Measurements from ENCODE around the gene SLC6A11.

SLC6A11 gene

DNA sequence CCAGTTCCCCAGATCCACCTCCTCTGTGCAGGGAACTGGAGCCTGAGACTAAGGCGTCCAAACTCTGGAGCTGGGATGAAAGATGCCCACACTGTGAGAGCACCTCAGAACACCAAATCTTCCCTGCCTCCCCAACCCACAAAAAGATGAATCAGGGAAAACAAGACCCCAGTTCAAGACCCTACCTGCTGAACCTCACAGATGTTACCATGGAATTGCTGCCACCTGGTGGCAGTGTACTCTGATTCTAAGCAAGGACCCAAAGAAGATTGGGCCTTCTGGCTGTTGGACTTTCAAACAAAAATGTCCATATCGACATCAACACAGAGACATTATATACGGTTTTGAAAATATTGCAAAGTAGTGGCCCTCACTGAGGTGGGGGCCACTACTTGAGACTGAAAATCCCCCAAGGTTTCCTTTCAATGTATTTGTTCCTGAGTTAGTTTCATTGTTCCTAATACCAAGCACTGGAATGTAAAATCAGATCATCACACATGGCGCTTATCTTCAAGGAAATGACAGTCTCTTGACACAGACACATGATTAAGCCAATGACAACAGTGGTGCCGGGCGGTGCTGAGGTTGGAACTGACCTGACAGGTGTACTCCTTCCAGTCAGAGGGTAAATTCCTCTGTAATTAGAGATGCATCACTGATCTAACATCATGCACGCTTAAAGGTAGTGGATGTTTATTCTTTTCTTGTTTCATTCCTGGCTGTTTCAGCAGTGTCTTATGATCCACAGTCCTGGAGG, 67.6 kb downstream of the SLC6A11 start:
- TF ChIP-seq EZH2 (IDR thresholded peaks at IDR 0.05; ENCODE audit: borderline replicate concordance, low read length), result no peak
- TF ChIP-seq, protein P1, sequence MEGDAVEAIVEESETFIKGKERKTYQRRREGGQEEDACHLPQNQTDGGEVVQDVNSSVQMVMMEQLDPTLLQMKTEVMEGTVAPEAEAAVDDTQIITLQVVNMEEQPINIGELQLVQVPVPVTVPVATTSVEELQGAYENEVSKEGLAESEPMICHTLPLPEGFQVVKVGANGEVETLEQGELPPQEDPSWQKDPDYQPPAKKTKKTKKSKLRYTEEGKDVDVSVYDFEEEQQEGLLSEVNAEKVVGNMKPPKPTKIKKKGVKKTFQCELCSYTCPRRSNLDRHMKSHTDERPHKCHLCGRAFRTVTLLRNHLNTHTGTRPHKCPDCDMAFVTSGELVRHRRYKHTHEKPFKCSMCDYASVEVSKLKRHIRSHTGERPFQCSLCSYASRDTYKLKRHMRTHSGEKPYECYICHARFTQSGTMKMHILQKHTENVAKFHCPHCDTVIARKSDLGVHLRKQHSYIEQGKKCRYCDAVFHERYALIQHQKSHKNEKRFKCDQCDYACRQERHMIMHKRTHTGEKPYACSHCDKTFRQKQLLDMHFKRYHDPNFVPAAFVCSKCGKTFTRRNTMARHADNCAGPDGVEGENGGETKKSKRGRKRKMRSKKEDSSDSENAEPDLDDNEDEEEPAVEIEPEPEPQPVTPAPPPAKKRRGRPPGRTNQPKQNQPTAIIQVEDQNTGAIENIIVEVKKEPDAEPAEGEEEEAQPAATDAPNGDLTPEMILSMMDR (IDR thresholded peaks at IDR 0.05; ENCODE audit: low read length), result peak; percentile 49
- no peak overlapping the region for H3K4me2 ChIP-seq (ENCODE audit: low read length)
- H4K20me1 ChIP-seq (ENCODE audit: insufficient read depth, low read length), result no peaks in the 10 kb centered on the region
- no peaks in the 10 kb centered on the region for H3K79me2 ChIP-seq (ENCODE audit: insufficient read depth, low read length)
- H3K9ac ChIP-seq (ENCODE audit: low read length), result no peak overlapping the region
- H3F3A ChIP-seq (ENCODE audit: insufficient read depth, low read length), result no peaks in the 10 kb centered on the region
- no peak overlapping the region for H3K4me3 ChIP-seq (ENCODE audit: low read depth, low read length, poor library complexity, severe bottlenecking)
- H3K27ac ChIP-seq (ENCODE audit: low read depth, low read length, poor library complexity, severe bottlenecking), result no peak overlapping the region
- no peaks in the 10 kb centered on the region for H3K27me3 ChIP-seq (ENCODE audit: insufficient read depth, low read length)
- H2AFZ ChIP-seq (ENCODE audit: low read length), result no peak overlapping the region
- no peaks in the 10 kb centered on the region for H3K9me2 ChIP-seq (ENCODE audit: low read depth, low read length)
- no peaks in the 10 kb centered on the region for H3K9me3 ChIP-seq (ENCODE audit: low read length)
- H3K4me1 ChIP-seq (ENCODE audit: insufficient read depth, low read length, severe bottlenecking), result no peaks in the 10 kb centered on the region
- no peaks in the 10 kb centered on the region for H3K36me3 ChIP-seq (ENCODE audit: insufficient read depth, low read length)

DNA sequence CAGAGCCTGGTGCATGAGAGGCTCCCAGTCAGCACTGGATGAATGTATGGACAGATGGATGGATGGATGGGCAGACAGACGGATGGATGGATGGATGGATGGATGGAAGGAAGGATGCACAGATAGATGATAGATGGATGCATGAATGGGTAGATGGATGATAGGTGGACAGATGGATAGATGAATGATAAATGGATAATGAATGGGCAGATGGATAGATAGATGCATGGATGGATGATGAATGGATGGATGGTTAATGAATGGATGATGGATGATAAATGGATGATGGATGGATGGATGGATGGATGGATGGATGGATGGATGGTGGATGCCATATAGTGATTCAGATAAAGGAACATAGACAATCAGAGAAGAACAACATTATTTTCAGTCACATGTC, 71.0 kb downstream of the SLC6A11 start:
- Histone ChIP-seq H3F3A (ENCODE audit: insufficient read depth, low read length) (no peaks in the 10 kb centered on the region), H3K9me3 (ENCODE audit: low read length) (no peaks in the 10 kb centered on the region; the same call in 1 of the 2 replicates), H3K27me3 (ENCODE audit: insufficient read depth, low read length) (no peaks in the 10 kb centered on the region), H3K4me2 (ENCODE audit: low read length) (no peak overlapping the region), H3K27ac (ENCODE audit: low read depth, low read length, poor library complexity, severe bottlenecking) (no peak overlapping the region), H3K9ac (ENCODE audit: low read length) (no peak overlapping the region), H2AFZ (ENCODE audit: low read length) (no peak overlapping the region), H3K36me3 (ENCODE audit: insufficient read depth, low read length) (no peaks in the 10 kb centered on the region; the same call in 1 of the 2 replicates), H3K79me2 (ENCODE audit: insufficient read depth, low read length) (no peaks in the 10 kb centered on the region), H4K20me1 (ENCODE audit: insufficient read depth, low read length) (no peaks in the 10 kb centered on the region), H3K4me3 (ENCODE audit: low read depth, low read length, poor library complexity, severe bottlenecking) (no peak overlapping the region), H3K9me2 (ENCODE audit: low read depth, low read length) (no peaks in the 10 kb centered on the region), H3K4me1 (ENCODE audit: insufficient read depth, low read length, severe bottlenecking) (no peaks in the 10 kb centered on the region)
- TF ChIP-seq EZH2 (IDR thresholded peaks at IDR 0.05; ENCODE audit: borderline replicate concordance, low read length), result no peak
- TF ChIP-seq, protein P1 (IDR thresholded peaks at IDR 0.05; ENCODE audit: low read length), result no peak

DNA sequence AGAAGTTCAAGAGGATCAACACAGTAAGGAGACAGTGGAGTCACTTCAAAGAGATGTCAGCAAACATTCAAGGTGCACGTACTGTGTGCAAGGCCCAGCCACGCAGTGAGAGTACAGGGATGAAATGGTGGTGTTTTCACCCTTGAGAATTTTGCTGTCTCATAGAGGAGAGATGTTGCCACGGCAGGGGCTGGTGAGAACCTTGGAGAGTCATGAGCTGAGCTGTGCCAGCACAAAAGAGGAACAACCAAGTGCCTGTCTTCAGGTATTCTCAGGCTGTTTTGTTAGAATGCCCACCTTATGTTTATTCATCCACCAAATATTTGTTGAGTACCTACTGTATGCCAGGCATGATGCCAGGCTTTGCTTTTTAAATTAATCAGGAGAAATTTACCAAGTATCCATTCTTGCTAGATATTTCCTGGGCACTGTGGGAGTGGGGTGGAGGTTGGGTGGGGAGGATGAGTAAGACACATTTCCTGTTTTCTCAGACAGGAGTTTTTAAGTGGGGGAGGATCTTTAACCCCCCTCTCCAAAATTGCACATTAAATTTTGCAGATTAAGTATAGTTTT, 72.6 kb downstream of the SLC6A11 start:
- Histone ChIP-seq H3K9ac (ENCODE audit: low read length) (no peak overlapping the region), H3F3A (ENCODE audit: insufficient read depth, low read length) (no peaks in the 10 kb centered on the region)

More for the DNA sequence above, 72.6 kb downstream of the SLC6A11 start:
- Histone ChIP-seq H3K4me3 (ENCODE audit: low read depth, low read length, poor library complexity, severe bottlenecking) (no peak overlapping the region), H3K36me3 (ENCODE audit: insufficient read depth, low read length) (no peaks in the 10 kb centered on the region; the same call in 1 of the 2 replicates), H3K27me3 (ENCODE audit: insufficient read depth, low read length) (no peaks in the 10 kb centered on the region), H3K4me2 (ENCODE audit: low read length) (no peak overlapping the region), H3K9me3 (ENCODE audit: low read length) (no peaks in the 10 kb centered on the region; the same call in 1 of the 2 replicates), H3K9me2 (ENCODE audit: low read depth, low read length) (no peaks in the 10 kb centered on the region), H3K79me2 (ENCODE audit: insufficient read depth, low read length) (no peaks in the 10 kb centered on the region), H4K20me1 (ENCODE audit: insufficient read depth, low read length) (no peaks in the 10 kb centered on the region), H3K4me1 (ENCODE audit: insufficient read depth, low read length, severe bottlenecking) (no peaks in the 10 kb centered on the region), H2AFZ (ENCODE audit: low read length) (no peak overlapping the region), H3K27ac (ENCODE audit: low read depth, low read length, poor library complexity, severe bottlenecking) (no peak overlapping the region)
- no peak for TF ChIP-seq EZH2 (IDR thresholded peaks at IDR 0.05; ENCODE audit: borderline replicate concordance, low read length)
- TF ChIP-seq, protein P1 (IDR thresholded peaks at IDR 0.05; ENCODE audit: low read length), result no peak
